ENCODE results near the gene TMEM183A. TPM values are rescaled to one million over a fixed set of nuclear protein-coding genes. Genes with fewer than 3 reads are reported as not detected.

Gene TMEM183A
- total RNA-seq, 1 donor from 2014 or later = 76.5 TPM

GRCh38 chr1:202991112-202991511, 16.1 kb upstream of the TMEM183A start:
- Mint-ChIP-seq H3K36me3 (ENCODE audit: low read depth) (no peaks in the 10 kb centered on the region), H3K4me1 (no peaks in the 10 kb centered on the region), H3K4me3 (no peak overlapping the region), H3K9me3 (no peaks in the 10 kb centered on the region), H3K27me3 (ENCODE audit: low read depth) (peaks cover 79% of the 10 kb centered on the region), H3K27ac (ENCODE audit: unreplicated experiment) (no peak overlapping the region)
- TF ChIP-seq, protein P1, sequence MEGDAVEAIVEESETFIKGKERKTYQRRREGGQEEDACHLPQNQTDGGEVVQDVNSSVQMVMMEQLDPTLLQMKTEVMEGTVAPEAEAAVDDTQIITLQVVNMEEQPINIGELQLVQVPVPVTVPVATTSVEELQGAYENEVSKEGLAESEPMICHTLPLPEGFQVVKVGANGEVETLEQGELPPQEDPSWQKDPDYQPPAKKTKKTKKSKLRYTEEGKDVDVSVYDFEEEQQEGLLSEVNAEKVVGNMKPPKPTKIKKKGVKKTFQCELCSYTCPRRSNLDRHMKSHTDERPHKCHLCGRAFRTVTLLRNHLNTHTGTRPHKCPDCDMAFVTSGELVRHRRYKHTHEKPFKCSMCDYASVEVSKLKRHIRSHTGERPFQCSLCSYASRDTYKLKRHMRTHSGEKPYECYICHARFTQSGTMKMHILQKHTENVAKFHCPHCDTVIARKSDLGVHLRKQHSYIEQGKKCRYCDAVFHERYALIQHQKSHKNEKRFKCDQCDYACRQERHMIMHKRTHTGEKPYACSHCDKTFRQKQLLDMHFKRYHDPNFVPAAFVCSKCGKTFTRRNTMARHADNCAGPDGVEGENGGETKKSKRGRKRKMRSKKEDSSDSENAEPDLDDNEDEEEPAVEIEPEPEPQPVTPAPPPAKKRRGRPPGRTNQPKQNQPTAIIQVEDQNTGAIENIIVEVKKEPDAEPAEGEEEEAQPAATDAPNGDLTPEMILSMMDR (conservative IDR thresholded peaks at IDR 0.05) = no peak
- no peak for DNase-seq (ENCODE audit: low read depth, low spot score)

DNA sequence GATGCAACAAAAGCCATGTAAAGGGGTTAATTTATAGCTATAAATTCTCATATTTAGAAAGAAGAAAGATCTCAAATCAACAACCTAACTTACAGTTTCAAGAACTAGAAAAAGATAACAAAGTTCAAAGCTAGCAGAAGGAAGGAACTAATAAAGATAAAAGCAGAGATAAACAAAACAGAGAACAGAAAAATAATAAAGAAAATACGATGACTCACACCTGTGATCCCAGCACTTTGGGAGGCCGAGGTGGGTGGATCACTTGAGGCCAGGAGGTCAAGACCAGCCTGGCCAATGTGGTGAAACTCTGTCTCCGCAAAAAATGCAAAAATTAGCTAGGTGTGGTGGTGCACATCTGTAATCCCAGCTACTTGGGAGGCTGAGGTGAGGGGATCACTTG, 12.4 kb upstream of the TMEM183A start:
- Mint-ChIP-seq H3K27ac (ENCODE audit: unreplicated experiment) (no peak overlapping the region), H3K9me3 (no peaks in the 10 kb centered on the region)

GRCh38 chr1:202998836-202999750, 8.1 kb upstream of the TMEM183A start:
- DNase-seq (ENCODE audit: low read depth, low spot score) = peak; percentile 68
- peaks cover 63% of the 10 kb centered on the region for H3K27me3 Mint-ChIP-seq (ENCODE audit: low read depth)
- no peaks in the 10 kb centered on the region for H3K36me3 Mint-ChIP-seq (ENCODE audit: low read depth)
- no peaks in the 10 kb centered on the region for H3K9me3 Mint-ChIP-seq
- H3K4me3 Mint-ChIP-seq = peak overlapping the region; percentile 26
- TF ChIP-seq, protein P1 (conservative IDR thresholded peaks at IDR 0.05) = peak; percentile 93
- no peaks in the 10 kb centered on the region for H3K4me1 Mint-ChIP-seq
- no peak overlapping the region for H3K27ac Mint-ChIP-seq (ENCODE audit: unreplicated experiment)

More for the DNA sequence above, 12.4 kb upstream of the TMEM183A start:
- Mint-ChIP-seq H3K4me1 (no peaks in the 10 kb centered on the region), H3K27me3 (ENCODE audit: low read depth) (peaks cover 99% of the 10 kb centered on the region), H3K36me3 (ENCODE audit: low read depth) (no peaks in the 10 kb centered on the region), H3K4me3 (no peak overlapping the region)
- DNase-seq (ENCODE audit: low read depth, low spot score) = no peak
- TF ChIP-seq, protein P1 (conservative IDR thresholded peaks at IDR 0.05) = no peak

DNA sequence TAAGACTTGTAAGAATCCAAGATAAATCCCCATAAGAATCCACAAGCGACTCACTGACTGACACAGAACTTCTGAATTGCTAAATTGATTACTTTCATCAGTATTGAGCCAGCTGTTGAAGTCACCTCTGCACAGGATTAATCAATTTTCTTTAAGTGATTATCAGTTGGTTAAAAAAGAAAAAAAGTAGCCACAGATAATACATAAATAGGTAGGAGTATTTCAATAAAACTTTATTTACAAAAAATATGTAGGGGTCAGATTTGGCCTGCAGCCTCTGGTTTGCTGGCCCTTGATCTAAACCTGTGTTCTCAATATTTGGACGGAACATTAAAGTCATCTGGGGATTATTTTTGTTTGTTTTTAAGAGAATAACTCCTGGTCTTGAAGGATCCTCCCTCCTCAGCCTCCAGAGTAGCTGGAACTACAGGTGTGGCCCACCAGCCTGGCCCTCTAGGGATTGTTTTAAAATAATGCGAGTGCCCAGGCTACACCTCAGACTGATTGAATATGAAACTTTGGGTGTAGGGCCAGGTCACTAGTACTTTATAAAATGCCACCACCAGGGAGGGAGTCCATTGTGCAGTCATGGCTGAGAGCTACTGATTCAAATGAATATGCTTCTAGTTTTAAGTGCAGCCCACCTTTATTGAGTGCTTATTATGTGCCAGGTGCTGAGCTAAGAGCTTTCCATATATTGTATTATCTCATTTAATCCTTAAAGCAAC, 6.8 kb upstream of the TMEM183A start:
- Mint-ChIP-seq H3K27me3 (ENCODE audit: low read depth) (peaks cover 51% of the 10 kb centered on the region), H3K4me1 (no peaks in the 10 kb centered on the region), H3K36me3 (ENCODE audit: low read depth) (no peaks in the 10 kb centered on the region), H3K27ac (ENCODE audit: unreplicated experiment) (no peak overlapping the region), H3K9me3 (no peaks in the 10 kb centered on the region), H3K4me3 (no peak overlapping the region)
- TF ChIP-seq, protein P1 (conservative IDR thresholded peaks at IDR 0.05) = no peak
- no peak for DNase-seq (ENCODE audit: low read depth, low spot score)

- peaks cover 9% of the 10 kb centered on the region for H3K4me1 Mint-ChIP-seq
- DNase-seq (ENCODE audit: low read depth, low spot score) = no peak
- TF ChIP-seq, protein P1 (conservative IDR thresholded peaks at IDR 0.05) = no peak
- H3K36me3 Mint-ChIP-seq (ENCODE audit: low read depth) = no peaks in the 10 kb centered on the region
- H3K4me3 Mint-ChIP-seq = no peak overlapping the region
- peaks cover 37% of the 10 kb centered on the region for H3K27me3 Mint-ChIP-seq (ENCODE audit: low read depth)
- no peak overlapping the region for H3K27ac Mint-ChIP-seq (ENCODE audit: unreplicated experiment)
- no peaks in the 10 kb centered on the region for H3K9me3 Mint-ChIP-seq
Measured at GRCh38 chr1:203001986-203002385, 5.2 kb upstream of the TMEM183A start.

Data from neural crest cell (in vitro differentiated cells).